Left renal pelvis (tissue), 4 donors: Measurements from ENCODE around the gene PTTG1IP2. TPM values are rescaled to one million over a fixed set of nuclear protein-coding genes. Genes with fewer than 3 reads are reported as not detected.

Experiments used
- DNase-seq, 4 donors: peaks; one replicate each; pipeline ENCODE4 v3.0.0-alpha.2; 2013; ENCODE audit warnings: low read depth in 4 of 4, low spot score in 3 of 4
- polyA plus RNA-seq, 4 donors: library from polyadenylated mRNA; unstranded; fragments of 120-200 nt; gene quantifications; one replicate each; pipeline ENCODE4 v1.2.1, GENCODE V29; 2013; ENCODE audit not compliant: insufficient read length in 4 of 4

The PTTG1IP2 gene
- polyA plus RNA-seq, 4 donors: not detected

- no peak for DNase-seq
Measured at GRCh38 chr7:90552521-90552920, 83.1 kb downstream of the PTTG1IP2 start.

- no peak for DNase-seq
Measured at GRCh38 chr7:90560730-90561129, 91.3 kb downstream of the PTTG1IP2 start.

Other genes with a start within 250 kb of the PTTG1IP2 start
- 10 to 100 TPM in 3 of 4 donors, 1 to 10 TPM in 1; 6.6 to 20.8 (median 18.4) TPM for gene CFAP69, start 224.5 kb upstream of the PTTG1IP2 start, polyA plus RNA-seq
- gene FAM237B, start 148.3 kb upstream of the PTTG1IP2 start, polyA plus RNA-seq: under 1 TPM in 3 of 4 donors, not detected in 1; 0.30 to 0.84 (median 0.34) TPM
- 10 to 100 TPM; 21.0 to 30.3 (median 27.7) TPM for gene GTPBP10, start 122.9 kb upstream of the PTTG1IP2 start, polyA plus RNA-seq
- gene CLDN12, start 66.2 kb upstream of the PTTG1IP2 start, polyA plus RNA-seq: 10 to 100 TPM; 34.3 to 54.0 (median 52.4) TPM
- 10 to 100 TPM; 28.6 to 44.2 (median 36.4) TPM for gene CDK14, start 126.7 kb downstream of the PTTG1IP2 start, polyA plus RNA-seq